Ectodermal cell (in vitro differentiated cells): ENCODE data around the gene C1orf232. TPM values are rescaled to one million over a fixed set of nuclear protein-coding genes. Genes with fewer than 3 reads are reported as not detected.

Experiments
- H3K27ac ChIP-seq: 2 replicates; pipeline ENCODE4 v1.7.0; 2013; ENCODE audit warnings: mild to moderate bottlenecking, low read depth, low read length; ENCODE audit not compliant: insufficient read depth, poor library complexity, severe bottlenecking
- H3K27me3 ChIP-seq: 2 replicates; pipeline ENCODE4 v1.7.0; 2013; ENCODE audit warnings: mild to moderate bottlenecking, low read length; ENCODE audit not compliant: insufficient read depth, control insufficient read depth, poor library complexity, severe bottlenecking
- H3K36me3 ChIP-seq: one replicate; pipeline ENCODE4 v1.7.0; 2013; ENCODE audit warnings: low read length; ENCODE audit not compliant: control insufficient read depth, insufficient read depth
- H3K4me1 ChIP-seq: one replicate; pipeline ENCODE4 v1.7.0; 2013; ENCODE audit warnings: low read length; ENCODE audit not compliant: control insufficient read depth, insufficient read depth
- H3K4me3 ChIP-seq: 2 replicates; pipeline ENCODE4 v1.7.0; 2013; ENCODE audit warnings: low read depth, low read length, control low read depth; ENCODE audit not compliant: insufficient read depth
- H3K9me3 ChIP-seq: 2 replicates; pipeline ENCODE4 v1.7.0; 2013; ENCODE audit warnings: mild to moderate bottlenecking, low read length, moderate library complexity; ENCODE audit not compliant: control insufficient read depth
- WGBS, 2 experiments: methylation state at CpG; one replicate each; pipeline ENCODE4 v1.1.7; 2013; ENCODE audit warnings: missing lambda C conversion rate in 2 of 2; 5-methylcytosine and 5-hydroxymethylcytosine counted together
- polyA plus RNA-seq, 4 experiments: library from polyadenylated mRNA; stranded (reverse); fragments of 50-300 nt; gene quantifications; one replicate each; pipeline ENCODE4 v1.2.3, GENCODE V29; 2013

C1orf232 gene
- polyA plus RNA-seq (2013, experiment 1 of 4): not detected
- polyA plus RNA-seq (2013, experiment 2 of 4): 0.71 TPM
- not detected for polyA plus RNA-seq (2013, experiment 3 of 4)
- 0.97 TPM for polyA plus RNA-seq (2013, experiment 4 of 4)

GRCh38 chr1:26168410-26169197 is at the start of gene C1orf232:
Gene C1orf232, minus strand, starts transcription at chr1:26168963. Its CDS starts 464 bp downstream, at chr1:26168499.
- Histone ChIP-seq H3K27ac (peak within 1 kb of the TSS; percentile 91), H3K9me3 (no peaks in the 10 kb centered on the region), H3K4me1 (peaks cover 51% of the 10 kb centered on the region), H3K36me3 (no peaks in the 10 kb centered on the region), H3K27me3 (peaks cover 26% of the 10 kb centered on the region), H3K4me3 (peak within 1 kb of the TSS; percentile 83)
- WGBS, 2 experiments: 60 to 61% methylated on average over 5 of the region's 5 CpGs

GRCh38 chr1:26215246-26215645 is 46.5 kb upstream of the C1orf232 start:
- H3K9me3 ChIP-seq: no peaks in the 10 kb centered on the region
- no peak overlapping the region for H3K27ac ChIP-seq
- H3K27me3 ChIP-seq: no peaks in the 10 kb centered on the region
- H3K36me3 ChIP-seq: no peaks in the 10 kb centered on the region
- WGBS, 2 experiments: 51 to 65% methylated on average over 3 of the region's 3 CpGs
- H3K4me3 ChIP-seq: no peak overlapping the region
- H3K4me1 ChIP-seq: no peaks in the 10 kb centered on the region

- no peaks in the 10 kb centered on the region for H3K9me3 ChIP-seq
- H3K27me3 ChIP-seq: no peaks in the 10 kb centered on the region
- no peaks in the 10 kb centered on the region for H3K4me1 ChIP-seq
- WGBS, 2 experiments: 84 to 91% methylated on average over 6 of the region's 6 CpGs
- H3K4me3 ChIP-seq: no peak overlapping the region
- H3K36me3 ChIP-seq: no peaks in the 10 kb centered on the region
- H3K27ac ChIP-seq: no peak overlapping the region
These were observed 44.7 kb upstream of the C1orf232 start for GRCh38 chr1:26213335-26213905.

GRCh38 chr1:26212726-26213125 is 44.0 kb upstream of the C1orf232 start:
- WGBS, 2 experiments: 87 to 94% methylated on average over 5 of the region's 5 CpGs
- H3K27ac ChIP-seq: no peak overlapping the region
- no peaks in the 10 kb centered on the region for H3K36me3 ChIP-seq
- H3K27me3 ChIP-seq: no peaks in the 10 kb centered on the region
- no peak overlapping the region for H3K4me3 ChIP-seq
- no peaks in the 10 kb centered on the region for H3K4me1 ChIP-seq
- no peaks in the 10 kb centered on the region for H3K9me3 ChIP-seq

- H3K27me3 ChIP-seq: no peaks in the 10 kb centered on the region
- H3K27ac ChIP-seq: no peak overlapping the region
- H3K4me3 ChIP-seq: no peak overlapping the region
- no peaks in the 10 kb centered on the region for H3K4me1 ChIP-seq
- H3K9me3 ChIP-seq: no peaks in the 10 kb centered on the region
- 86 to 89% methylated on average over 5 of the region's 5 CpGs for WGBS, 2 experiments
- no peaks in the 10 kb centered on the region for H3K36me3 ChIP-seq
These were observed 41.5 kb upstream of the C1orf232 start for GRCh38 chr1:26210147-26210870.

- WGBS, 2 experiments: 79% methylated on average over 9 of the region's 9 CpGs
- H3K4me1 ChIP-seq: peaks cover 6% of the 10 kb centered on the region
- H3K4me3 ChIP-seq: no peak overlapping the region
- H3K36me3 ChIP-seq: no peaks in the 10 kb centered on the region
- H3K9me3 ChIP-seq: no peaks in the 10 kb centered on the region
- no peaks in the 10 kb centered on the region for H3K27me3 ChIP-seq
- no peak overlapping the region for H3K27ac ChIP-seq
These were observed 35.0 kb upstream of the C1orf232 start for GRCh38 chr1:26203642-26204318.

GRCh38 chr1:26200413-26200812 is 31.6 kb upstream of the C1orf232 start:
- H3K36me3 ChIP-seq: no peaks in the 10 kb centered on the region
- 88 to 90% methylated on average over 5 of the region's 5 CpGs for WGBS, 2 experiments
- H3K9me3 ChIP-seq: no peaks in the 10 kb centered on the region

GRCh38 chr1:26197813-26198212 is 29.1 kb upstream of the C1orf232 start:
- Histone ChIP-seq H3K36me3 (no peaks in the 10 kb centered on the region), H3K9me3 (no peaks in the 10 kb centered on the region), H3K4me3 (no peak overlapping the region), H3K4me1 (no peaks in the 10 kb centered on the region), H3K27me3 (no peaks in the 10 kb centered on the region), H3K27ac (no peak overlapping the region)
- 86 to 88% methylated on average over 11 of the region's 11 CpGs for WGBS, 2 experiments

More at GRCh38 chr1:26200413-26200812, 31.6 kb upstream of the C1orf232 start:
- no peaks in the 10 kb centered on the region for H3K27me3 ChIP-seq
- H3K4me1 ChIP-seq: peaks cover 6% of the 10 kb centered on the region
- H3K27ac ChIP-seq: no peak overlapping the region
- H3K4me3 ChIP-seq: no peak overlapping the region

- no peak overlapping the region for H3K4me3 ChIP-seq
- WGBS, 2 experiments: 96% methylated on average over 3 of the region's 3 CpGs
- H3K27ac ChIP-seq: no peak overlapping the region
- H3K27me3 ChIP-seq: no peaks in the 10 kb centered on the region
- H3K9me3 ChIP-seq: no peaks in the 10 kb centered on the region
- H3K4me1 ChIP-seq: no peaks in the 10 kb centered on the region
- no peaks in the 10 kb centered on the region for H3K36me3 ChIP-seq
These were observed 28.5 kb upstream of the C1orf232 start for GRCh38 chr1:26197301-26197700.
